GM11168 (cell line): ENCODE results near the gene CBR1.
"Not testable (repeated sequence)": the region's sequence is repeated elsewhere in the genome, so short reads cannot be mapped to it uniquely, and the experiment has no call there.

Experiments used
- in situ Hi-C: fragments of 300-500 bp; cut with MboI; formaldehyde crosslinking; loops from one replicate; pipeline ENCODE4 v1.12.0; 2022; ENCODE audit warnings: low sequenced_read_pairs; ENCODE audit not compliant: unreplicated experiment

The CBR1 gene

DNA sequence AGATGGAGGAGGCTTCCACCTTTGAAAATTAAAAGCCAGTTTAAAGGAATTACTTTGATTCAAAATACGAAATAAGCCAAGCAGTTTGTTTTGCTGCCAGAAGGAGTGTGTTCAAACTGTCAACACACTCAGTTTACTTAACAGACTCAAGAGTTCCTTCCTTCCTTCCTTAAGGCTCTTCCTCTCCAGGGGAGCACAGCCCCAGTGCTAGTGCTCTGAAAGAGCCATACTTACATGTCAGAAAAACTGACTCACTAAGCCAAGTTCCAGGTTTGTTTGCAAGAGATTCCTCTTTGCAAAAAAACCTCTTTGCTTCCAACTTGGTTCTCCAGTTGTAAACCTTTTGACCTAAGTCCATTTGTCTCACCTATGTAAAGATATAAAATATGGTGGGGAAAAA lies 23.8 kb upstream of the CBR1 start:
- in situ Hi-C loops = loop anchor here (25.0 kb wide), 1 partner anchor 1309 kb away; no protein-coding TSS in a partner anchor

DNA sequence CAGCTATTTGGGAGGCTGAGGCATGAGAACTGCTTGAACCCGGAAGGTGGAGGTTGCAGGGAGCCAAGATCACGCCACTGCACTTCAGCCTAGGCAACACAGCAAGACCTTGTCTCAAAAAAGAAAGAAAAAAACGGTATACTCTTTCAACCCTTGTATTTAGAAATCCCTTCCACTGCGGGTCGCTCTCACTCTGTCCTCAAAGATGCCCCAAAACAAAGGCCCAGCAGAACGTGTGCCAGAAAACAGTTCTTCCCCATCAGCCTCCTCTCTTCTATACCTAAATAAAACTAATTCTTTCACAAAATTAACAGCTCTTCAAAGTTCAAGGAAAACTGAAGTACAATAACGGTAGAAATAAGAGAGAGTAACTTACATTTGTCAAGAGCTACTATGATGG lies 22.7 kb upstream of the CBR1 start:
- in situ Hi-C loops = loop anchor here (25.0 kb wide), 1 partner anchor 1310 kb away; no protein-coding TSS in a partner anchor

DNA sequence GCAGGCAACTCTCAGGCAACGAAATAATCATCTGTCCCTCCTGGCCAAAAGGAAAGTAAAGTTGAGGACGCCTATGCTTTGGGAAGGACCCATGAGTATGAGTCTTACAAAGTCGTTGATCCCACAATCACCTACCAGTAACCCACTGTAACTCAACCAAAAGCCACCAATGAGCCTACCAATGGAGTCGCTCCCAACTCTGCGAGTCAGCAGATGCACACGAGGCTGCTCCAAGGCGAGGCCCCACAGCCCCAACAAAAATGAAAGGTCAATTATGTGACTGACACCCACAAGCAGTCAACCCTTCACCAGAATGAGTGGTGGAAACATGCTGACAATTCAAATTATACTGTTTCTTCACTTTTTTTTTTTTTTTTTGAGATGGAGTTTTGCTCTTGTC lies 21.5 kb upstream of the CBR1 start:
- in situ Hi-C loops = loop anchor here (25.0 kb wide), 1 partner anchor 1311 kb away; no protein-coding TSS in a partner anchor

- in situ Hi-C loops = no loop called here
Measured at GRCh38 chr21:36052860-36053714, 16.7 kb upstream of the CBR1 start.

DNA sequence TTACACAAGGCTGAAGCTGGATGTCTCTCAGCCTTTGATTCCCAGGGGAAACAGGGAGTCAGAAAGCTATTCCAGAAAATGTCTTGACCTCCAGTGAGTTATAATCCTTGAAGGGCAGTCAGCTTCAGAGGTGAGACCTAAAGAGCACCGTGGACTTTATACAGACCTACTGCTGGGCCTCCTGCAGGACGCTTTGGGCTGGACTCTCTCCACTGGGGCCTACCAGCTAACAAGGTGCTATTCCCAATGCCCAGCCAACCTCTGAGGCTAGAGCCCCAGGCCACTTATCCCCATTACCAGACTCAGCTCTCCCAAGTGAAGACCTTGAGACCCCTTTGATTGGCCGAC lies 16.1 kb upstream of the CBR1 start:
- in situ Hi-C loops = no loop called here

GRCh38 chr21:36055551-36055950 lies 14.3 kb upstream of the CBR1 start:
- in situ Hi-C loops = no loop called here

- in situ Hi-C loops = no loop called here
Measured at GRCh38 chr21:36059823-36060158, 10.0 kb upstream of the CBR1 start.

GRCh38 chr21:36060159-36060921 lies 9.5 kb upstream of the CBR1 start, which contains the start of gene SETD4:
TSS of gene SETD4 (minus strand) at chr21:36060526. CDS start at chr21:36058888, 1,638 bp downstream.
- in situ Hi-C loops = no loop called here

DNA sequence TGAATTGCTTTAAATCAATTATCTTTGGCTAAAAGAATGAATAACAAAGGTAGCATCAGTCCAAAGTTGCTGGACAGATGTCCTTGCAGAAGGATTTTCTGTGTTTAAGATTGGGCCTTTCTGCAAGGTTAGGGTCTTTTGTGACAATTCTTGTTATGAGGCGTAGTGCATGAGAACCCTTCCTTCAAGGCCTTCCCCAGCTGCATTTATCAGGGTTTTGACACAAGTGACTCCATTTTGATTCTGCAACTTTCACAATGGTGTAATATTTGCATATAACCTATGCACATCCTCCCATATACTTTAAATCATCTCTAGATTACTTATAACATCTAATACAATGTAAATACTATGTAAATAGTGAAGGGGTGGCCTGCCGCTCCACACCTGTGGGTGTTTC lies 8.4 kb upstream of the CBR1 start:
- in situ Hi-C loops = no loop called here

GRCh38 chr21:36063375-36064084 lies 6.3 kb upstream of the CBR1 start:
- in situ Hi-C loops = no loop called here

- in situ Hi-C loops = no loop called here
Measured at GRCh38 chr21:36064085-36064460, 5.8 kb upstream of the CBR1 start.

GRCh38 chr21:36065497-36066036 lies 4.3 kb upstream of the CBR1 start:
- in situ Hi-C loops = no loop called here

GRCh38 chr21:36068748-36069398 lies 951 bp upstream of the CBR1 start:
- in situ Hi-C loops = no loop called here

DNA sequence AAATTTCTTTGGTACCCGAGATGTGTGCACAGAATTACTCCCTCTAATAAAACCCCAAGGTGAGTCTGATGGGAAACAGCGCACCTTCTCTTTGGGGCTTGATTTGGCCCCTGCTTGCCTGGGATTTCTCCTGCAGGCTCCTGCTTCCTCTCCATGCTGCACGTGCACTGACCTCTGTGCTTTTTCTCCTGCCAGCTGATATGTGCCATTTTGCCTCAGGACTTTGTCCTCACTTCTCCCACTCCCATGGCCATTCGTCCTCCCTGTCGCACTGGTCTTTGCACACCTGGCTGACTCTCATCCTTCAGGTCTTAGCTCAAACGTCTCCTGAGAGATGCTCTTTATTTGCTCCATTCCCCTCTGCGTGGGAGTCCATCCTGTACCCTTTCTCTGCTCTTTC lies 1.2 kb downstream of the CBR1 start:
- in situ Hi-C loops = no loop called here

DNA sequence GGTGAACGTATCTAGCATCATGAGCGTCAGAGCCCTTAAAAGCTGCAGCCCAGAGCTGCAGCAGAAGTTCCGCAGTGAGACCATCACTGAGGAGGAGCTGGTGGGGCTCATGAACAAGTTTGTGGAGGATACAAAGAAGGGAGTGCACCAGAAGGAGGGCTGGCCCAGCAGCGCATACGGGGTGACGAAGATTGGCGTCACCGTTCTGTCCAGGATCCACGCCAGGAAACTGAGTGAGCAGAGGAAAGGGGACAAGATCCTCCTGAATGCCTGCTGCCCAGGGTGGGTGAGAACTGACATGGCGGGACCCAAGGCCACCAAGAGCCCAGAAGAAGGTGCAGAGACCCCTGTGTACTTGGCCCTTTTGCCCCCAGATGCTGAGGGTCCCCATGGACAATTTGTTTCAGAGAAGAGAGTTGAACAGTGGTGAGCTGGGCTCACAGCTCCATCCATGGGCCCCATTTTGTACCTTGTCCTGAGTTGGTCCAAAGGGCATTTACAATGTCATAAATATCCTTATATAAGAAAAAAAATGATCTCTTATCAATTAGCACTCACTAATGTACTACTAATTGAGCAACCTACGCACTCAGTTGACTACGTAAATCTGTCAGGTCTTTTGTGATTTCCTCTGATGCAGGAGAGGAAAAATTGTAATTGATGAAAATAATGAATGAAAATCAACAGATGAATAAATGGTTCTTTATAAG lies 2.8 kb downstream of the CBR1 start:
- in situ Hi-C loops = no loop called here

- in situ Hi-C loops = no loop called here
Measured at GRCh38 chr21:36073181-36073580, 3.4 kb downstream of the CBR1 start.

GRCh38 chr21:36073911-36074310 lies 4.1 kb downstream of the CBR1 start:
- in situ Hi-C loops = not testable (repeated sequence)

DNA sequence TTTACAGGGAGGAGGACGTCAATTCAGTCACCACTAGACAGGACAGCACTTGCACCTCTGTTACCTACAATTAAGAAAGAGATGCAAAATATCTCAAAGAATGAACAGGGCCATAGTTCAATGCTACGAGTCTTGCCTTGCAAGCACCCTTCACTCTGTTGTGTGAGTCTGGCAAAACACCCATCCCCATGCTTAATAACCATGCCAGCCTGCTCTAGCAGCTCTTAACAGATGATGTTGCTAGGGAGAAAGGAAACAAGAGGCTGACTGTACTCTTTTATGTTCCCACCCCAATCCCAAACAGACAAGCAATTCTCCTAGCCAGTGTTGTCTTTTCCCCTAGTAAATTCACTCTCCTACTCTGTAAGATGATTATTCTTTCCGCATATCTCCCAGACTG lies 5.3 kb downstream of the CBR1 start:
- in situ Hi-C loops = no loop called here

DNA sequence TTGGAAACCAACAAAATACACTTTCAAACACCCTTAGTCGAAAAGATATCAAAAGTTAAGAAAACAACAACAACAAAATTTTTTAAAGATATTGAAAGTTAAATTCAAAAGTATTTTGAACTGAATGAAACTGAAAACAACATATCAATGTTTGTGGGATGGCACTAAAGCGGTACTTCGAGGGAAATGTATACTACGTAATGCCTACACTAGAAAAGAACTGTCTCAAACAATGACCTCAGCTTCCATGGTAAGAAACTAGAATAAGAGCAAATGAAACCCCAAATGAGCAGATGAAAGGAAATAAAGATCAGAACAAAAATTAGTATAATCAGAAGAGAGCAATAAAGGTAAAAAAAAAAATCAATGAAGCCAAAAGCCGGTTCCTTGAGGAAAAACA lies 6.1 kb downstream of the CBR1 start:
- in situ Hi-C loops = no loop called here
